H1 (cell line): ENCODE results near the gene DNER. TPM values are rescaled to one million over a fixed set of nuclear protein-coding genes. Genes with fewer than 3 reads are reported as not detected.

Experiments used
- CTCF ChIA-PET: fragments of 300-600 bp; sonication (Branson Sonifier 250); formaldehyde crosslinking; loops from one replicate; lab custom pipeline; 2021; ENCODE audit not compliant: partially characterized antibody; lab: Charles Lee
- POLR2A ChIA-PET: fragments of 300-600 bp; sonication (Branson Sonifier 250); formaldehyde crosslinking; loops from one replicate; lab custom pipeline; 2021; ENCODE audit warnings: inconsistent platforms; ENCODE audit not compliant: partially characterized antibody; lab: Charles Lee
- DNase-seq, 2 experiments: peaks; one replicate each; pipeline versions ENCODE4 v3.0.0 to v3.0.0-alpha.2; 2010 to 2022; ENCODE audit warnings: low spot score in 2 of 2, low read depth in 1 of 2, mixed read lengths in 1 of 2
- FAIRE-seq: peaks from 2 replicates; lab custom pipeline; 2011; peaks lifted over from hg19 to GRCh38; lab: Jason Lieb, UNC
- H2AFZ ChIP-seq: 2 replicates; pipeline ENCODE4 v1.8.1; 2012; ENCODE audit warnings: low read length, inconsistent platforms
- H2AK5ac ChIP-seq: 2 replicates; pipeline ENCODE4 v1.6.1; 2013; ENCODE audit warnings: low read depth, low read length
- H2BK120ac ChIP-seq: replicated peaks from 2 replicates; pipeline ENCODE3; 2013; ENCODE audit warnings: low read depth, low read length, inconsistent platforms
- H2BK12ac ChIP-seq: 2 replicates; pipeline ENCODE4 v1.6.1; 2013; ENCODE audit warnings: low read depth, low read length
- H2BK15ac ChIP-seq: 2 replicates; pipeline ENCODE4 v1.6.1; 2013; ENCODE audit warnings: low read length
- H2BK20ac ChIP-seq: 2 replicates; pipeline ENCODE4 v1.6.1; 2013; ENCODE audit warnings: low read length
- H2BK5ac ChIP-seq: 2 replicates; pipeline ENCODE4 v1.6.1; 2013; ENCODE audit warnings: low read depth, low read length
- H3K14ac ChIP-seq: 2 replicates; pipeline ENCODE4 v1.6.1; 2013; ENCODE audit warnings: inconsistent platforms; ENCODE audit not compliant: insufficient read length
- H3K18ac ChIP-seq: 2 replicates; pipeline ENCODE4 v1.6.1; 2013; ENCODE audit warnings: low read length; ENCODE audit errors: extremely low read depth
- H3K23ac ChIP-seq: 2 replicates; pipeline ENCODE4 v1.6.1; 2013; ENCODE audit warnings: inconsistent platforms; ENCODE audit not compliant: insufficient read length
- H3K23me2 ChIP-seq: 2 replicates; pipeline ENCODE4 v1.6.1; 2013; ENCODE audit warnings: low read depth, low read length
- H3K27ac ChIP-seq: 2 replicates; pipeline ENCODE4 v1.6.1; 2011; ENCODE audit warnings: low read depth, low read length, inconsistent platforms
- H3K27me3 ChIP-seq, 4 experiments: replicated peaks in 1 of 4; 1 replicate in 1 of 4; 2 replicates in 3 of 4; pipeline versions ENCODE4 v1.6.1 to v1.8.1; 2011 to 2013; ENCODE audit warnings: low read length in 3 of 4, mild to moderate bottlenecking in 3 of 4, inconsistent platforms in 2 of 4, mixed read lengths in 2 of 4, moderate library complexity in 1 of 4; ENCODE audit not compliant: control insufficient read depth in 3 of 4, insufficient read depth in 3 of 4; ENCODE audit errors: extremely low read depth in 1 of 4
- H3K36me3 ChIP-seq, 4 experiments: 2 replicates each; pipeline versions ENCODE4 v1.6.1 to v1.8.1; 2011 to 2013; ENCODE audit warnings: mild to moderate bottlenecking in 4 of 4, low read length in 3 of 4, moderate library complexity in 2 of 4, control low read depth in 1 of 4, inconsistent platforms in 1 of 4; ENCODE audit not compliant: insufficient read depth in 4 of 4, control insufficient read depth in 2 of 4
- H3K4ac ChIP-seq: replicated peaks from 2 replicates; pipeline ENCODE3; 2013; ENCODE audit warnings: low read length, low read depth, mixed read lengths, inconsistent platforms; ENCODE audit not compliant: insufficient read length
- H3K4me1 ChIP-seq, 4 experiments: replicated peaks in 1 of 4; 1 replicate in 1 of 4; 2 replicates in 3 of 4; pipeline versions ENCODE4 v1.6.1 to v1.8.1; 2011 to 2013; ENCODE audit warnings: low read length in 3 of 4, inconsistent platforms in 2 of 4, mixed read lengths in 1 of 4; ENCODE audit not compliant: insufficient read depth in 4 of 4, control insufficient read depth in 3 of 4
- H3K4me2 ChIP-seq, 2 experiments: 2 replicates each; pipeline versions ENCODE4 v1.6.1 to v1.8.1; 2011 to 2013; ENCODE audit warnings: low read depth in 2 of 2, low read length in 2 of 2, control low read depth in 1 of 2, inconsistent platforms in 1 of 2, mild to moderate bottlenecking in 1 of 2; ENCODE audit not compliant: insufficient read depth in 1 of 2
- H3K4me3 ChIP-seq, 4 experiments: fragments of 200-600, 300-600 bp in 1 of 4; sonication (generic), shearing (Covaris generic), sonication (Bioruptor Twin) in 1 of 4; 2 replicates each; pipeline versions ENCODE4 v1.5.1 to v1.8.1; 2011 to 2016; ENCODE audit warnings: low read length in 4 of 4, low read depth in 3 of 4, control low read depth in 2 of 4, inconsistent platforms in 2 of 4, mild to moderate bottlenecking in 2 of 4, mixed read lengths in 1 of 4, moderate library complexity in 1 of 4; ENCODE audit not compliant: insufficient read depth in 2 of 4; ENCODE audit errors: extremely low read depth in 1 of 4
- H3K56ac ChIP-seq: replicated peaks from 2 replicates; pipeline ENCODE3; 2013; ENCODE audit warnings: low read depth, mild to moderate bottlenecking, mixed read lengths, low read length, inconsistent platforms; ENCODE audit not compliant: insufficient read length
- H3K79me1 ChIP-seq: 2 replicates; pipeline ENCODE4 v1.6.1; 2013; ENCODE audit warnings: low read depth, low read length, control low read depth
- H3K79me2 ChIP-seq, 2 experiments: 2 replicates each; pipeline versions ENCODE4 v1.6.1 to v1.8.1; 2012 to 2013; ENCODE audit warnings: low read length in 2 of 2, mild to moderate bottlenecking in 2 of 2, inconsistent platforms in 1 of 2; ENCODE audit not compliant: insufficient read depth in 2 of 2, control insufficient read depth in 1 of 2
- H3K9ac ChIP-seq, 4 experiments: replicated peaks in 1 of 4; 1 replicate in 1 of 4; 2 replicates in 3 of 4; pipeline versions ENCODE4 v1.6.1 to v1.8.1; 2011 to 2013; ENCODE audit warnings: low read depth in 3 of 4, low read length in 3 of 4, control low read depth in 2 of 4, mild to moderate bottlenecking in 2 of 4, moderate library complexity in 2 of 4, inconsistent platforms in 1 of 4; ENCODE audit errors: extremely low read depth in 1 of 4
- H3K9me3 ChIP-seq, 2 experiments: 2 replicates each; pipeline versions ENCODE4 v1.6.1 to v1.8.1; 2012 to 2013; ENCODE audit warnings: mild to moderate bottlenecking in 2 of 2, moderate library complexity in 2 of 2, control low read depth in 1 of 2, inconsistent platforms in 1 of 2, low read depth in 1 of 2, low read length in 1 of 2, mixed read lengths in 1 of 2; ENCODE audit not compliant: insufficient read depth in 2 of 2
- H4K20me1 ChIP-seq, 2 experiments: replicated peaks in 1 of 2; 2 replicates each; pipeline versions ENCODE3 to v1.8.1; 2011 to 2013; ENCODE audit warnings: inconsistent platforms in 2 of 2, low read length in 2 of 2, mild to moderate bottlenecking in 1 of 2; ENCODE audit not compliant: insufficient read depth in 2 of 2, control insufficient read depth in 1 of 2
- H4K5ac ChIP-seq: 2 replicates; pipeline ENCODE4 v1.6.1; 2013; ENCODE audit warnings: low read length, low read depth, mixed read lengths, inconsistent platforms; ENCODE audit not compliant: insufficient read length
- H4K8ac ChIP-seq: 2 replicates; pipeline ENCODE4 v1.8.0; 2013; ENCODE audit warnings: mild to moderate bottlenecking, moderate library complexity, low read length, inconsistent platforms; ENCODE audit not compliant: insufficient read depth; ENCODE audit errors: extremely low read depth
- H4K91ac ChIP-seq: replicated peaks from 2 replicates; pipeline ENCODE3; 2013; ENCODE audit warnings: low read length, mixed read lengths, inconsistent platforms; ENCODE audit not compliant: insufficient read length
- CBX8 ChIP-seq: fragments of 300-800, 300-1000 bp; sonication (generic); IDR thresholded peaks from 2 replicates; pipeline ENCODE4 v1.7.1; 2016; ENCODE audit warnings: low read depth, low read length, borderline replicate concordance
- CTBP2 ChIP-seq: IDR thresholded peaks from 2 replicates; pipeline ENCODE4 v1.7.0; 2011; ENCODE audit warnings: borderline replicate concordance, mild to moderate bottlenecking, moderate library complexity, mixed read lengths, low read length; ENCODE audit not compliant: insufficient read depth, insufficient read length
- NANOG ChIP-seq: IDR thresholded peaks from 2 replicates; pipeline ENCODE4 v1.6.1; 2011; ENCODE audit warnings: low read length, low read depth, mild to moderate bottlenecking, inconsistent platforms; ENCODE audit not compliant: insufficient read depth, poor library complexity, severe bottlenecking
- PHF8 ChIP-seq: fragments of 200-600 bp; sonication (generic); conservative IDR thresholded peaks from 2 replicates; pipeline ENCODE4 v1.7.1; 2012; ENCODE audit warnings: low read depth, mild to moderate bottlenecking, inconsistent platforms, low read length, moderate library complexity
- TEAD4 ChIP-seq: IDR thresholded peaks from 2 replicates; pipeline ENCODE4 v1.6.1; 2012; ENCODE audit warnings: low read depth, low read length, inconsistent platforms, mixed read lengths
- WGBS, 2 experiments: shearing (Covaris generic) in 1 of 2; methylation state at CpG; one replicate each; pipeline versions ENCODE4 v1.1.6 to v1.1.7; 2013 to 2015; ENCODE audit warnings: low lambda C conversion rate in 2 of 2, mixed read lengths in 2 of 2, inconsistent platforms in 1 of 2, low coverage in 1 of 2, missing lambda C conversion rate in 1 of 2; ENCODE audit not compliant: insufficient replicate concordance in 2 of 2, insufficient coverage in 1 of 2, insufficient read length in 1 of 2; ENCODE audit errors: extremely low coverage in 1 of 2, missing lambda C conversion rate in 1 of 2; 5-methylcytosine and 5-hydroxymethylcytosine counted together
- polyA plus RNA-seq, 7 experiments: library from polyadenylated mRNA; depleted of rRNA in 3 of 7; stranded (reverse) in 5 of 7; unstranded in 2 of 7; fragments of >200 nt in 5 of 7; fragments of 200-250 nt in 2 of 7; gene quantifications; 1 replicate in 5 of 7; 2 replicates in 1 of 7; 4 replicates in 1 of 7; pipeline versions ENCODE4 v1.2.1 to v1.2.3, GENCODE V29; 2011 to 2013; ENCODE audit warnings: missing spikeins in 2 of 7, mixed read lengths in 2 of 7
- total RNA-seq: library from RNA; stranded (reverse); fragmentation: NEBNext Ultra II Directional; extraction: Animal tissue kit (Norgen Biotek cat#: 25700); gene quantifications from 2 replicates; pipeline ENCODE4 v1.2.1, GENCODE V29; 2021
- TF ChIP-seq, protein P1 (sequence below): IDR thresholded peaks from 2 replicates; pipeline ENCODE4 v1.6.1; 2011; ENCODE audit warnings: low read length, improper control_type of control experiment
- TF ChIP-seq, protein P2 (sequence below): IDR thresholded peaks from 2 replicates; pipeline ENCODE4 v1.6.1; 2012; ENCODE audit warnings: inconsistent platforms
- TF ChIP-seq, protein P3 (sequence below), 3 experiments: IDR thresholded peaks; 1 replicate in 2 of 3; 2 replicates in 1 of 3; pipeline versions ENCODE4 v1.5.1 to v1.6.1; 2011; ENCODE audit warnings: low read length in 3 of 3, mild to moderate bottlenecking in 3 of 3, inconsistent platforms in 2 of 3, low read depth in 1 of 3, moderate library complexity in 1 of 3; ENCODE audit not compliant: insufficient read depth in 1 of 3; ENCODE audit errors: control extremely low read depth in 1 of 3

DNER gene
- total and polyA plus RNA-seq, 2 of the 8 experiments (the other 6 are each of a cell fraction or from before 2014, with no cell fraction given): 6.8 to 16.3 TPM

DNA sequence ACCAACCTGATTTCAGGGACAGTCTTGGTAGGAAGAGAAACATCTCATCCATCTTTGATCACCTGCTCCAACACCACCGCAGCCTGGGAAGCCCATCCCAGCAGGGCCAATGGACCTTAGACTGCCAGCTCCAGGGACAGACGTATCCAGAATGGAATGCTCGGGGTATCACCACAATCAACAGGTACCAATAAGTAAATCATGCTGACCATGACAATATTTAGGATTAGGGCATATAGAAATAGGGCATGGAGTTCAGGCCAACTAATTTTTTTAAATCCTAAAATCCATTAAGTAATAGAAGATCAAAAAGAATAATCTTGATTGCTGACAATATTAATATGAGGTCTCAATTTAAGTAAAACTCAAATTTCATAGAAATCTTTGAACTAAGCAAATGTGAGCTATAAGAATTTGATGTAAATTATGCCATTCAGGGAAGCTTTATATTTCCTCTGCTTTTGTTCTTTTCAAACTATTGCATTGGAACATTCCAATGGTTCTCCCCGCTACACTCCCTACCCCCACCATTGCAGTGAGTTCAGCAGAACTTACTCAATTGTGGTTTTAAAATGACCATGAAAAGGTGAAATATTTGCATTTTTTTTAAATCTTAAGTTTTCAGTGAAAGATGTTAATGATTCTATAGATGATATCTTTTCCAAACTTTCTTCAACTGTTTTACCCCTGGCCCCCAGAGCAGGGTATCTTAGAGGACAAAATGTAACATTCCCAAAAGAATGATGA lies 138.6 kb downstream of the DNER start:
- Histone ChIP-seq H3K23me2 (no peaks in the 10 kb centered on the region; the same call in 1 of the 2 replicates), H2AFZ (no peak overlapping the region), H4K5ac (no peak overlapping the region), H3K36me3 (no peaks in the 10 kb centered on the region), H3K18ac (no peak overlapping the region), H3K4me1 (peaks cover 0 to 5% (median 4%) of the 10 kb centered on the region in 4 experiments; a peak in 3 of 7 replicates), H2BK120ac (no peak overlapping the region), H4K8ac (no peak overlapping the region), H3K27ac (no peak overlapping the region), H2AK5ac (no peak overlapping the region), H3K23ac (no peak overlapping the region), H3K9ac (no peak overlapping the region), H3K14ac (no peak overlapping the region), H3K4me3 (no peak overlapping the region), H3K9me3 (no peaks in the 10 kb centered on the region), H2BK15ac (no peak overlapping the region), H2BK5ac (no peak overlapping the region), H4K20me1 (no peaks in the 10 kb centered on the region), H4K91ac (no peak overlapping the region), H3K27me3 (no peaks in the 10 kb centered on the region), H3K4me2 (no peak overlapping the region), H3K79me1 (no peaks in the 10 kb centered on the region), H2BK12ac (no peak overlapping the region), H3K79me2 (no peaks in the 10 kb centered on the region), H3K56ac (no peak overlapping the region), H3K4ac (no peak overlapping the region), H2BK20ac (no peak overlapping the region)
- DNase-seq (no peak), FAIRE-seq (no peak)
- 100% methylated on average over 4 of the region's 4 CpGs; no CpG with 5 or more reads in 1 of the 2 experiments for WGBS, 2 experiments
- ChIA-PET CTCF (interaction anchor here (0.6 to 4.9 kb wide), 6 partner anchors 11 to 233 kb away, joined by 3 to 33 read pairs (median 4); no protein-coding TSS in a partner anchor), POLR2A (no interaction called here)
- TF ChIP-seq, protein P1, sequence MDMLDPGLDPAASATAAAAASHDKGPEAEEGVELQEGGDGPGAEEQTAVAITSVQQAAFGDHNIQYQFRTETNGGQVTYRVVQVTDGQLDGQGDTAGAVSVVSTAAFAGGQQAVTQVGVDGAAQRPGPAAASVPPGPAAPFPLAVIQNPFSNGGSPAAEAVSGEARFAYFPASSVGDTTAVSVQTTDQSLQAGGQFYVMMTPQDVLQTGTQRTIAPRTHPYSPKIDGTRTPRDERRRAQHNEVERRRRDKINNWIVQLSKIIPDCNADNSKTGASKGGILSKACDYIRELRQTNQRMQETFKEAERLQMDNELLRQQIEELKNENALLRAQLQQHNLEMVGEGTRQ: no peak
- TF ChIP-seq CTBP2 (no peak), TEAD4 (no peak), CBX8 (no peak), PHF8 (no peak), NANOG (no peak)
- TF ChIP-seq, protein P2, sequence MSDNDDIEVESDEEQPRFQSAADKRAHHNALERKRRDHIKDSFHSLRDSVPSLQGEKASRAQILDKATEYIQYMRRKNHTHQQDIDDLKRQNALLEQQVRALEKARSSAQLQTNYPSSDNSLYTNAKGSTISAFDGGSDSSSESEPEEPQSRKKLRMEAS: no peak
- TF ChIP-seq, protein P3, sequence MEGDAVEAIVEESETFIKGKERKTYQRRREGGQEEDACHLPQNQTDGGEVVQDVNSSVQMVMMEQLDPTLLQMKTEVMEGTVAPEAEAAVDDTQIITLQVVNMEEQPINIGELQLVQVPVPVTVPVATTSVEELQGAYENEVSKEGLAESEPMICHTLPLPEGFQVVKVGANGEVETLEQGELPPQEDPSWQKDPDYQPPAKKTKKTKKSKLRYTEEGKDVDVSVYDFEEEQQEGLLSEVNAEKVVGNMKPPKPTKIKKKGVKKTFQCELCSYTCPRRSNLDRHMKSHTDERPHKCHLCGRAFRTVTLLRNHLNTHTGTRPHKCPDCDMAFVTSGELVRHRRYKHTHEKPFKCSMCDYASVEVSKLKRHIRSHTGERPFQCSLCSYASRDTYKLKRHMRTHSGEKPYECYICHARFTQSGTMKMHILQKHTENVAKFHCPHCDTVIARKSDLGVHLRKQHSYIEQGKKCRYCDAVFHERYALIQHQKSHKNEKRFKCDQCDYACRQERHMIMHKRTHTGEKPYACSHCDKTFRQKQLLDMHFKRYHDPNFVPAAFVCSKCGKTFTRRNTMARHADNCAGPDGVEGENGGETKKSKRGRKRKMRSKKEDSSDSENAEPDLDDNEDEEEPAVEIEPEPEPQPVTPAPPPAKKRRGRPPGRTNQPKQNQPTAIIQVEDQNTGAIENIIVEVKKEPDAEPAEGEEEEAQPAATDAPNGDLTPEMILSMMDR (IDR thresholded peaks at IDR 0.05; ENCODE audit: control extremely low read depth in 1 of 3, insufficient read depth in 1 of 3, low read depth in 1 of 3, low read length in 3 of 3): no peak
